ENCODE measurements around the gene FAM3D. TPM values are rescaled to one million over a fixed set of nuclear protein-coding genes. Genes with fewer than 3 reads are reported as not detected.

FAM3D gene
- total RNA-seq, 1 donor from 2014 or later, result 0.51 TPM

DNA sequence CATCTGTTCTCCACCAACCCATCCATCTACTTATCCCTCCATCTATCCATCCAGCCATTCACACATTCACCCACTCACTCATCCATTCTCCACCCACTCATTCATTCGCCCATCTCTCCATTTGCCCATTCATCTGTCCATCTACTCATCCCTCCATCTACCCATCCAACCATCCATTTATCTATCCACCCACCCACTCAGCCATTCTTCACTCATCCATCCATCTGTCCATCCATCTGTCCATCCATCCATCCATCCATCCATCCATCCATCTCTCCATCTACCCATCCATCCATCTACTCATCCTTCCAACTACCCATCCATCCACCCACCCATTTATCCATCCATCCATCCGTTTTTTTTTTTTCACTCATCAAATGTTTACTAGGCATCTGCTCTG lies 13.9 kb downstream of the FAM3D start:
- DNase-seq, result no peak

- DNase-seq, result peak; percentile 88
These were observed 15.3 kb downstream of the FAM3D start for GRCh38 chr3:58651276-58651675.

GRCh38 chr3:58647381-58648141 lies 19.0 kb downstream of the FAM3D start:
- DNase-seq, result peak; percentile 93

DNA sequence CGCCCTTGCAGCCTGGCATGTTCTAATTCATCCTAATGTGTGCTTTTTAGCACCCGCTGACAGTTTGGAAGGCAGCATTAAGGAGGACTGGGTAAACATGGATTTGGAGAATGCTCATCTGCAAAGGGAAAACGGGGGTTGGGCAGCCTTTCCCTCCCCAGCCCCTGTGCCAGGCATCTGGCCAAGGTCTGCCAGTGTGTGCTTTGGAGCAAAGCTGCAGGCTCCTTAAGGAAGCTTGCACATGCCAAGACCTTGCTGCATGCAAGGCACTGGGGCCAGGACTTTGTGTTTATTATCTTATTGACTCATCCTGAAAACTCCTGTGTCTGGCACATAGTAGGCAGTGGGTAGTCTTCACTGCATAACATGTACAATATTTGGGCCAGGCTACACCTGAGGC lies 20.1 kb downstream of the FAM3D start:
- peak; percentile 33 for DNase-seq

DNA sequence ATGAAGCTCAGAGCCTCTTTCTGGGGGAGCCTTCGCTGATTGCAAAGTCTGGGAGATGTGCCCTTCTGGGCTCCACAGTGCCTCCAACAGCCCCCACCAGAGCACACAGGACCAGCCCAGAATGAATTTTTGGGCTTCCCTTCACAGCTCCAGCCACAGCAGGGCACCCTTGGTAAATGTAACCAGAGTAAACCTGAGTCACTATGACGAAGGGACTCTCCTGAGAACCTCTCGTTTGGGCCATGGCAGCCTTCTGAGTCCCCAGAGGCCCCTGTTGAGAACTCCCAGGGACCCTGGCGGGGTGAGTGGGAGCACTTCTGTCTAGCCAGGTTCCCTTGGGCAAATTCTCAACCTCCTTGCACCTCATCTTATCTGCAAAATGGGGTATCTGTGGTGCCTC lies 20.8 kb downstream of the FAM3D start:
- no peak for DNase-seq

GRCh38 chr3:58642846-58643245 lies 23.7 kb downstream of the FAM3D start:
- no peak for DNase-seq

DNA sequence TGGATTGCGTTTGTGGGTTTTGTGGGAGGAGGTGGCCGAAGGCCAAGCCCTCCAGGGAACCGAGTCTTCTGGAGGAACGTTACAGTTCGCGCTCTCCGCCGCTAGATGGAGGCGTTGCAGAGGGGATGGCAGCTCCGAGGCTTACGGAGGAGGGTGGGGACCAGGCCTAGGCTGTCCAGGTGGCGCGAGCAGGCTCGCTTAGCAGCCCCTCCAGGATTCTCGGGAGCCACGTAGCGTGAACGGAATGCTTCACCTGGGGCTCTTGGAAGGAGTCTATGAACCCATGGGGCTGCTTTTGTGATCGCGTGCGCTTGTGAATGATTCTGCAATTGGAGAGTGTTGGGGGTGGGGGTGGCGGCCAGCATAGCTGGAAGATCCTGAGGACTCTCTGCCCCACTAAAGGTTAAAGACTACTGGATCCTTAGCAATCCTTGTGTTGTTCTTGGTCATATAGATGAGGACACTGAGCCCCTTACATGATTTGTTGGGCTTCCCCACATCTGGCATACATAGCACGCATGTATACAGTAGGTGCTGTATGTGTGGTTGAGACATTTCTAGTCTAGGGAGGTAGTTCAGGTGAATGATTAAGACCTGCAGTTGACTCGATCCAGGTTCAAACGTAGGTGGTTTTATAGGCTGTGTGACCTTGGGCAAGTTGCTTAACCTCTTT lies 25.7 kb downstream of the FAM3D start:
- peak; percentile 85 for DNase-seq

DNA sequence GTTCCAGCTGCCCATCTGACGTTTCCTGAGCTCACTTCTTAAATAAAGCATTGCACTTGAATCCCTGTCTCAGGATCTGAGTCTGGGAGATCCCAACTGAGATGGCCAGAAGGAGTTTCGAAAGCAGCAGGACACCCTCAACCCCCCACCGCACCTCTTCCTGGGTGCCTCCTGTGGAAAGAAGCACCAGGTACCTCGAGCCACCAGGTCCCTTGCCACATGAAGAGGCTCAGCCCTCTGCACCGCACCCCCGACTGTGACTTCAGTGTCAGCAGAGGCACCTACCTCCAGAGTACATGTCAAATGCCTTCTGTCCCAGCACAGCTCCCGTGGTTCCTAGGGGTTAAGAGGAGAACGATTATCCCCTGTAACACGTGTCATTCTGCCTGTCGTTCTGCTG lies 26.7 kb downstream of the FAM3D start:
- no peak for DNase-seq

- DNase-seq, result no peak
These were observed 27.6 kb downstream of the FAM3D start for GRCh38 chr3:58639001-58639400.

DNA sequence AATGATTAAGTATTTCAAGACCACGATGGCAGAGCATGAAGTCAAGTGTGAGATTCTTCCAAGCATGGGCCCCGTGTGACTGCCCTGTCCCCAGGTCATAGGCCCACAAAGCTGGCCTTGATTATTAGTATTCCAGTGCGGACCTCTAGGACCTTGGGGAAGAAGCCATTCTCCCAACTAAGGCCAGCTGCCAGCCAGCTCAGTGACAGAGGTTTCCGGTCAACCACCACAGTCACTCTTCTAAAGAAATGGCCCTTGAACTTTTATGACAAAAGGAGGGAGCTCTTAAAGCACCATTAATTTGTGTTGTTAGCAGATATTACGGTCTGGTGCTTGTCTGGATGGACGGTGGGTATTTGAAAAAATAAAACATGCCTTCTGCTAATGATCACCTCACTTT lies 28.0 kb downstream of the FAM3D start:
- no peak for DNase-seq

DNA sequence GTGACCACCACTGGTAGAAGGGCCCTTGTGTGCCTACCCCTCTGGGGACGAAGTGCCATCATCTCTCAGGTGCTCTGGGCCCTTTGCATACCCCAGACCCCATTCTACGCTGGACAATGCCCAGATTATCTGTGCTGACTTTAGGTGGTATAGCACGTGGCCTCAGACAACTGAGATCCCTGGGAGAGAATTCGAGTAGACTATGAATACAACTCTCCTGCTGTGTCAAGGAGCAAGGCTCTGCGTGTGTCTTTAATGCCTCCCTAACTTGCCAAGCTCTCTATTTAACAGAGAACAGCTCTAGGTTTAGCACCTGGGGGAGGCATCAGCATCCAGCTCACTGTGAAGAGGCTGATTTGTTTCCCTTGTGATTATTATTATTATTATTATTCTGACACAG lies 29.1 kb downstream of the FAM3D start:
- no peak for DNase-seq

GRCh38 chr3:58635371-58636285 lies 30.9 kb downstream of the FAM3D start:
- no peak for DNase-seq

GRCh38 chr3:58633157-58633865 lies 33.3 kb downstream of the FAM3D start:
- DNase-seq, result peak; percentile 23

GRCh38 chr3:58631742-58632141 lies 34.8 kb downstream of the FAM3D start:
- no peak for DNase-seq

- DNase-seq, result no peak
These were observed 35.9 kb downstream of the FAM3D start for GRCh38 chr3:58630710-58631092.

- DNase-seq, result peak; percentile 84
These were observed 36.4 kb downstream of the FAM3D start for GRCh38 chr3:58630076-58630709.

- DNase-seq, result no peak
These were observed 36.9 kb downstream of the FAM3D start for GRCh38 chr3:58629629-58630028.

- peak; percentile 97 for DNase-seq
These were observed 37.6 kb downstream of the FAM3D start for GRCh38 chr3:58628823-58629562.

GRCh38 chr3:58627941-58628340 lies 38.6 kb downstream of the FAM3D start:
- peak; percentile 24 for DNase-seq

DNA sequence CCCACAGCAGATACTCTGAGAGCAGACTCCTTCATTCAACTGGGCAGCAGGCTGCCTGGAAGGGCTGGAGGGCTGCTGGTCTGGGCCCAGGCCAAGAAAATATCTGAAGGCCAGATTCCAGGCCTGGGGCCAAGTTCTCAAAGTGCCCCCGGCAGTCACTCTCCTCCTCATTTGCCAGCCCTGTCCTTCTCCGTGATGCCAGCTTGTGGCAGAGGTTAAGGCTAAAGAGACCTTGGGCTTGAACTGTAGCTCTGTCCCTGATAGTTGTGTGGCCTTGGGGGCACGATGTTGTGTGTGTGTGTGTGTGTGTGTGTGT lies 39.0 kb downstream of the FAM3D start:
- peak; percentile 66 for DNase-seq

- no peak for DNase-seq
These were observed 39.6 kb downstream of the FAM3D start for GRCh38 chr3:58626841-58627569.

Data from dermis blood vessel endothelial cell (primary cell).